Mononuclear cell (primary cell): ENCODE data around the gene MEGF6. TPM values are rescaled to one million over a fixed set of nuclear protein-coding genes. Genes with fewer than 3 reads are reported as not detected.

Experiments used
- H3K27me3 ChIP-seq: 2 replicates; pipeline ENCODE4 v1.6.0; 2011; ENCODE audit warnings: low read length, control low read depth; ENCODE audit not compliant: insufficient read depth
- H3K4me1 ChIP-seq: 2 replicates; pipeline ENCODE4 v1.5.1; 2011; ENCODE audit warnings: mild to moderate bottlenecking, low read length, control low read depth; ENCODE audit not compliant: insufficient read depth
- H3K4me3 ChIP-seq: 2 replicates; pipeline ENCODE4 v1.5.1; 2011; ENCODE audit warnings: mild to moderate bottlenecking, low read length, moderate library complexity
- H3K9me3 ChIP-seq: 2 replicates; pipeline ENCODE4 v1.5.1; 2011; ENCODE audit warnings: low read depth, mild to moderate bottlenecking, control low read depth, low read length
- total RNA-seq: library from RNA; depleted of rRNA; stranded (reverse); fragments of >200 nt; gene quantifications from one replicate; pipeline ENCODE4 v1.2.3, GENCODE V29; 2012

The MEGF6 gene
- total RNA-seq, 1 donor, result 16.2 TPM

GRCh38 chr1:3610527-3611169 is 660 bp downstream of the MEGF6 start:
- Histone ChIP-seq H3K27me3 (no peaks in the 10 kb centered on the region), H3K9me3 (no peaks in the 10 kb centered on the region), H3K4me3 (no peak overlapping the region), H3K4me1 (peaks cover 14% of the 10 kb centered on the region)

- Histone ChIP-seq H3K4me3 (no peak overlapping the region), H3K27me3 (no peaks in the 10 kb centered on the region), H3K9me3 (no peaks in the 10 kb centered on the region), H3K4me1 (peaks cover 14% of the 10 kb centered on the region)
These were observed 1.4 kb downstream of the MEGF6 start for GRCh38 chr1:3609769-3610526.

GRCh38 chr1:3609016-3609768 is 2.1 kb downstream of the MEGF6 start:
- Histone ChIP-seq H3K9me3 (no peaks in the 10 kb centered on the region), H3K27me3 (no peaks in the 10 kb centered on the region), H3K4me1 (peaks cover 14% of the 10 kb centered on the region), H3K4me3 (no peak overlapping the region)

GRCh38 chr1:3608154-3608553 is 3.2 kb downstream of the MEGF6 start:
- H3K4me3 ChIP-seq, result no peak overlapping the region
- no peaks in the 10 kb centered on the region for H3K9me3 ChIP-seq
- H3K27me3 ChIP-seq, result no peaks in the 10 kb centered on the region

GRCh38 chr1:3607703-3608065 is 3.6 kb downstream of the MEGF6 start:
- no peaks in the 10 kb centered on the region for H3K9me3 ChIP-seq
- peaks cover 14% of the 10 kb centered on the region for H3K4me1 ChIP-seq
- H3K4me3 ChIP-seq, result no peak overlapping the region
- H3K27me3 ChIP-seq, result no peaks in the 10 kb centered on the region

More at GRCh38 chr1:3608154-3608553, 3.2 kb downstream of the MEGF6 start:
- H3K4me1 ChIP-seq, result peaks cover 14% of the 10 kb centered on the region

- Histone ChIP-seq H3K4me3 (no peak overlapping the region), H3K4me1 (peaks cover 12% of the 10 kb centered on the region), H3K9me3 (no peaks in the 10 kb centered on the region), H3K27me3 (no peaks in the 10 kb centered on the region)
These were observed 4.3 kb downstream of the MEGF6 start for GRCh38 chr1:3606779-3607702.

GRCh38 chr1:3604997-3605823 is 6.1 kb downstream of the MEGF6 start:
- Histone ChIP-seq H3K4me3 (no peak overlapping the region), H3K9me3 (no peaks in the 10 kb centered on the region), H3K27me3 (no peaks in the 10 kb centered on the region), H3K4me1 (peaks cover 3% of the 10 kb centered on the region)

- no peak overlapping the region for H3K4me3 ChIP-seq
- H3K4me1 ChIP-seq, result no peaks in the 10 kb centered on the region
- no peaks in the 10 kb centered on the region for H3K9me3 ChIP-seq
- no peaks in the 10 kb centered on the region for H3K27me3 ChIP-seq
These were observed 6.8 kb downstream of the MEGF6 start for GRCh38 chr1:3604468-3604974.

GRCh38 chr1:3603571-3604467 is 7.5 kb downstream of the MEGF6 start:
- Histone ChIP-seq H3K4me1 (peaks cover 7% of the 10 kb centered on the region), H3K27me3 (no peaks in the 10 kb centered on the region), H3K9me3 (no peaks in the 10 kb centered on the region), H3K4me3 (no peak overlapping the region)

- Histone ChIP-seq H3K27me3 (no peaks in the 10 kb centered on the region), H3K4me1 (peaks cover 13% of the 10 kb centered on the region), H3K4me3 (no peak overlapping the region), H3K9me3 (no peaks in the 10 kb centered on the region)
These were observed 8.2 kb downstream of the MEGF6 start for GRCh38 chr1:3603156-3603555.

- Histone ChIP-seq H3K4me1 (peaks cover 21% of the 10 kb centered on the region), H3K9me3 (no peaks in the 10 kb centered on the region), H3K27me3 (no peaks in the 10 kb centered on the region), H3K4me3 (no peak overlapping the region)
These were observed 8.9 kb downstream of the MEGF6 start for GRCh38 chr1:3602375-3602774.

GRCh38 chr1:3601743-3602142 is 9.6 kb downstream of the MEGF6 start:
- no peak overlapping the region for H3K4me3 ChIP-seq
- no peaks in the 10 kb centered on the region for H3K27me3 ChIP-seq
- H3K9me3 ChIP-seq, result no peaks in the 10 kb centered on the region
- H3K4me1 ChIP-seq, result peaks cover 27% of the 10 kb centered on the region

GRCh38 chr1:3600354-3600753 is 11.0 kb downstream of the MEGF6 start:
- Histone ChIP-seq H3K9me3 (no peaks in the 10 kb centered on the region), H3K4me3 (no peak overlapping the region), H3K27me3 (no peaks in the 10 kb centered on the region), H3K4me1 (peaks cover 27% of the 10 kb centered on the region)
